Measurements from ENCODE around the gene LCN10. TPM values are rescaled to one million over a fixed set of nuclear protein-coding genes. Genes with fewer than 3 reads are reported as not detected.

Gene LCN10
- total RNA-seq, 4 donors from 2014 or later: 0.96 to 33.6 (median 3.3) TPM

DNA sequence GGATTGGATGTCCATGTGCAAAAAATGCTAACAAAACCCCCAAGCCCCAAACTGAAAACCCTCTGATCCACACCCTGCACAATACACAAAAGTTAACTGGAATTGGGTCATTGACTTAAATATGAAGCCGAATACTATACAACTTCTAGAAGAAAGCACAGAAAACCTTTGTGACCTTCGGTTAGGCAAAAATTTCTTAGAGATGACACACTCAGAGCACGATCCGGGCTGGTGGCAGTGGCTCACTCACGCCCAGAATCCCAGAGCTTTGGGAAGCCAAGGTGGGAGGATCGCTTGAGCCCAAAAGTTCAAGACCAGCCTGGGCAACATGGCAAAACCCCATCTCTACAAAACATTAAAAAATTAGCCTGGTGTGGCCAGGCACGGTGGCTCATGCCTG is 32.2 kb downstream of the LCN10 start:
- H3K4me1 ChIP-seq: peaks cover 9 to 15% (median 13%) of the 10 kb centered on the region in 4 donors
- no peak for DNase-seq
- intact Hi-C loops (cut with DNase I; ENCODE audit: low total_unique reads): no loop called here
- H3K36me3 ChIP-seq: no peaks in the 10 kb centered on the region
- WGBS, 2 donors (ENCODE audit: low coverage in 1 of 2): 62 to 89% methylated on average over 2 to 7 of the region's 7 CpGs
- peaks cover 59% of the 10 kb centered on the region for H3K27me3 ChIP-seq
- no peak overlapping the region for H3K4me3 ChIP-seq
- no peak for TF ChIP-seq EP300 (IDR thresholded peaks at IDR 0.05; ENCODE audit: low read depth)
- TF ChIP-seq, protein P1, sequence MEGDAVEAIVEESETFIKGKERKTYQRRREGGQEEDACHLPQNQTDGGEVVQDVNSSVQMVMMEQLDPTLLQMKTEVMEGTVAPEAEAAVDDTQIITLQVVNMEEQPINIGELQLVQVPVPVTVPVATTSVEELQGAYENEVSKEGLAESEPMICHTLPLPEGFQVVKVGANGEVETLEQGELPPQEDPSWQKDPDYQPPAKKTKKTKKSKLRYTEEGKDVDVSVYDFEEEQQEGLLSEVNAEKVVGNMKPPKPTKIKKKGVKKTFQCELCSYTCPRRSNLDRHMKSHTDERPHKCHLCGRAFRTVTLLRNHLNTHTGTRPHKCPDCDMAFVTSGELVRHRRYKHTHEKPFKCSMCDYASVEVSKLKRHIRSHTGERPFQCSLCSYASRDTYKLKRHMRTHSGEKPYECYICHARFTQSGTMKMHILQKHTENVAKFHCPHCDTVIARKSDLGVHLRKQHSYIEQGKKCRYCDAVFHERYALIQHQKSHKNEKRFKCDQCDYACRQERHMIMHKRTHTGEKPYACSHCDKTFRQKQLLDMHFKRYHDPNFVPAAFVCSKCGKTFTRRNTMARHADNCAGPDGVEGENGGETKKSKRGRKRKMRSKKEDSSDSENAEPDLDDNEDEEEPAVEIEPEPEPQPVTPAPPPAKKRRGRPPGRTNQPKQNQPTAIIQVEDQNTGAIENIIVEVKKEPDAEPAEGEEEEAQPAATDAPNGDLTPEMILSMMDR (IDR thresholded peaks at IDR 0.05): no peak
- TF ChIP-seq POLR2AphosphoS5 (IDR thresholded peaks at IDR 0.05): no peak
- TF ChIP-seq POLR2A (IDR thresholded peaks at IDR 0.05): no peak
- no peaks in the 10 kb centered on the region for H3K9me3 ChIP-seq
- in situ Hi-C loops (cut with MboI; ENCODE audit: low pct_ligation_motif_present in 1 of 4, low pct_unique_long_range_greater_than_20kb in 1 of 4, low sequenced_read_pairs in 3 of 4): no loop called here
- no peak overlapping the region for H3K27ac ChIP-seq

DNA sequence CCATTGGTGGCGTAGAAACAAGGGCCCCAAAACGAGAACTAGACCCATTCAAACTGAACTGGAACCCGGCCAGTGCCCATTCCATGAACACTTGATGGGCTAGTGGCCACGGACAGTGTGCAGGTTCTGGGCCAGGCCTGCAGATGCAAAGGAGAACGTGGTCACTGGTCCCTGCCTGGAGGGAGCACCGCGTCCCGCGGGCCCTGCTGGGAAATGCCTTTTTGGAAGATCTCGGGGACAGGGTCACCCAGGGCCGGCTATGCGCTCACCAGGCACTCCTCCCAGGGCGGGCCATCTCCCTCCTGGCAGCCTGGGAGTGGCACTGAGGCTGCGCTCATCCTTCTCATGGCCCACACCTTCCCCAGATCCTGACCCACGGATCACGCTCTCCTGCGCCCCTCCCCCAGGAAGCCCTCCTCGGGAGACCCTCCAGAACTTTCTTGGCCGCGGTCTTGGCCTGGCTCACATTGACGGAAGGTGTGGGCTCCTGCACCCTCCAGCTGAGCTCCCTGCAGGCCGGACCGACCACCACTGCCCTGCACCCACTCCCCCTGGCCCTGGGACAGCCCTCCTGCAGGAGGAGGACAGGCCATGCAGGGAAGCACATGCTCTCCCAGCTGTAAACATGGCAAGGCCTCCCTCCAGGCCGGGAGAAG is 33.2 kb downstream of the LCN10 start:
- TF ChIP-seq POLR2AphosphoS5 (IDR thresholded peaks at IDR 0.05) (no peak), EP300 (IDR thresholded peaks at IDR 0.05; ENCODE audit: low read depth) (no peak), POLR2A (IDR thresholded peaks at IDR 0.05) (no peak)
- TF ChIP-seq, protein P1 (IDR thresholded peaks at IDR 0.05): no peak
- DNase-seq: no peak
- in situ Hi-C loops (cut with MboI; ENCODE audit: low pct_ligation_motif_present in 1 of 4, low pct_unique_long_range_greater_than_20kb in 1 of 4, low sequenced_read_pairs in 3 of 4): no loop called here
- Histone ChIP-seq H3K4me3 (no peak overlapping the region), H3K4me1 (peaks cover 9 to 15% (median 13%) of the 10 kb centered on the region in 4 donors), H3K27me3 (peaks cover 53% of the 10 kb centered on the region), H3K36me3 (no peaks in the 10 kb centered on the region), H3K27ac (no peak overlapping the region), H3K9me3 (no peaks in the 10 kb centered on the region)
- intact Hi-C loops (cut with DNase I; ENCODE audit: low total_unique reads): no loop called here
- 87% methylated on average over 22 of the region's 24 CpGs; no CpG with 5 or more reads in 1 of the 2 donors for WGBS, 2 donors (ENCODE audit: low coverage in 1 of 2)

DNA sequence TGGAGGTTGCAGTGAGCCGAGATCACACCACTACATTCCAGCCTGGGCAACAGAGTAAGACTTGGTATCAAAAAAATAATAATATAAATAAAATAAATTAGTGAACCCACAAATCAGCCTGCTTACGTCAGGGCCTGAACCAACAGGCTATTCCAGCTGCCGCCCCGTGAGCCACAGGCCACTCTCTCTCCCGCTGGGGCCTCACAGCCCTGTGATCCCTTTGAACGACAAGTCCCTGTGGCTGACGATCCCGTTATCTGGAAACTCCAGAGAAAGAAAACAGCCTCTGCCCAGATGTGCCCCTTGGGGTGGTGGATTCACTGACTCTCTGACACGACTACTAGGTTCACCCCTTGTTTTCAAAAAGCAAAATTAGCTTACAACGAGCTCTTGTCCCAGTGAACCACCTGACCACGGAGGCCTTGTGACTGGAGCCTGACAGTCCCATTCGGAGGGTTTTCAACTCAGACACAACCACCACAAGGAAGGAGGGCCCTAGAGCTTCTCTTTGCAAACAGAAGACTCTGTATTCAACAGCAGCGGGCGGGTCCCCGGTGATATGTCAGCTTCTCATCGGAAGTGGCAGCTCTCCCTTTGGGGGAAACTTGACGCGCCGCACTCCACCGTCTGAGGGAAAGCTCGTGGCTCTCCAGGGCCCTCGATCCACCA is 34.8 kb downstream of the LCN10 start:
- in situ Hi-C loops (cut with MboI; ENCODE audit: low pct_ligation_motif_present in 1 of 4, low pct_unique_long_range_greater_than_20kb in 1 of 4, low sequenced_read_pairs in 3 of 4): no loop called here

DNA sequence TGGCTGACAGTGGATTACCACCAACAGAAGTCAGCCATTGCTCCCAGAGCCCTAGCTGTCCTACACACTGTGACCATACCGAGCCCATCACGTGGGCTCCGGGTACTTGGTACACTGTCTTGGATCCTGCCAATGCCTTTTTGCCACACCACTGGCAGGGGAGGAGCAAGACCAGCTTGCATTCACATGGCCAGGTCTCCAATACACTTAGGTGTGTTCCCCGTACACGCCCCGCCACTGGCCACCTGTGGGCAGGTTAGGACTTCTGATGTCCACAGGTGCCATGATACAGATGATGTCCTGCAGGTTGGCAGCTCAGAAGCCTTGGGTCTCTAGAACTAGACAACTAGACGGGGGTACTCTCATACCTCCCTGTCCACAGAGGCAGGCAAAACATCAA is 35.7 kb downstream of the LCN10 start:
- intact Hi-C loops (cut with DNase I; ENCODE audit: low total_unique reads) (no loop called here), in situ Hi-C loops (cut with MboI; ENCODE audit: low pct_ligation_motif_present in 1 of 4, low pct_unique_long_range_greater_than_20kb in 1 of 4, low sequenced_read_pairs in 3 of 4) (no loop called here)
- H3K4me1 ChIP-seq: peaks cover 6 to 7% (median 6%) of the 10 kb centered on the region in 4 donors
- H3K9me3 ChIP-seq: no peaks in the 10 kb centered on the region
- H3K36me3 ChIP-seq: no peaks in the 10 kb centered on the region
- H3K4me3 ChIP-seq: no peak overlapping the region
- no peak overlapping the region for H3K27ac ChIP-seq
- 86 to 93% methylated on average over 3 to 4 of the region's 7 CpGs for WGBS, 2 donors (ENCODE audit: low coverage in 1 of 2)
- peaks cover 29% of the 10 kb centered on the region for H3K27me3 ChIP-seq
- TF ChIP-seq EP300 (IDR thresholded peaks at IDR 0.05; ENCODE audit: low read depth): no peak
- no peak for TF ChIP-seq POLR2A (IDR thresholded peaks at IDR 0.05)
- TF ChIP-seq, protein P1 (IDR thresholded peaks at IDR 0.05): no peak
- no peak for TF ChIP-seq POLR2AphosphoS5 (IDR thresholded peaks at IDR 0.05)
- DNase-seq: no peak

More for the DNA sequence above, 34.8 kb downstream of the LCN10 start:
- Histone ChIP-seq H3K36me3 (no peaks in the 10 kb centered on the region), H3K9me3 (no peaks in the 10 kb centered on the region), H3K4me3 (no peak overlapping the region), H3K27ac (no peak overlapping the region), H3K27me3 (peaks cover 37% of the 10 kb centered on the region), H3K4me1 (peaks cover 7 to 13% (median 12%) of the 10 kb centered on the region in 4 donors)
- TF ChIP-seq POLR2AphosphoS5 (IDR thresholded peaks at IDR 0.05) (no peak), EP300 (IDR thresholded peaks at IDR 0.05; ENCODE audit: low read depth) (no peak), POLR2A (IDR thresholded peaks at IDR 0.05) (no peak)
- TF ChIP-seq, protein P1 (IDR thresholded peaks at IDR 0.05): no peak
- intact Hi-C loops (cut with DNase I; ENCODE audit: low total_unique reads): no loop called here
- no peak for DNase-seq
- WGBS, 2 donors (ENCODE audit: low coverage in 1 of 2): 86 to 93% methylated on average over 6 to 19 of the region's 22 CpGs

All from transverse colon (tissue), 4 donors.